GM19397 (cell line): ENCODE data around the gene SF3A2.

Experiments
- ATAC-seq: cut with Tn5 transposase; IDR thresholded peaks from one replicate; pipeline ENCODE4 v1.9.1; 2021; ENCODE audit warnings: mild to moderate bottlenecking, moderate library complexity; ENCODE audit not compliant: unreplicated experiment

The SF3A2 gene

GRCh38 chr19:2239771-2240770 is 3.4 kb downstream of the SF3A2 start:
- no peak for ATAC-seq

GRCh38 chr19:2240881-2241760 is 4.5 kb downstream of the SF3A2 start:
- ATAC-seq: no peak

GRCh38 chr19:2242092-2242537 is 5.5 kb downstream of the SF3A2 start:
- no peak for ATAC-seq

- no peak for ATAC-seq
Measured at GRCh38 chr19:2242816-2243215, 6.2 kb downstream of the SF3A2 start.

- no peak for ATAC-seq
Measured at GRCh38 chr19:2243274-2244124, 6.9 kb downstream of the SF3A2 start.

- no peak for ATAC-seq
Measured at GRCh38 chr19:2244125-2244411, 7.4 kb downstream of the SF3A2 start.

- ATAC-seq: no peak
Measured at GRCh38 chr19:2244486-2244885, 7.9 kb downstream of the SF3A2 start.

- ATAC-seq: no peak
Measured at GRCh38 chr19:2245273-2245672, 8.6 kb downstream of the SF3A2 start.

GRCh38 chr19:2246014-2246620 is 9.5 kb downstream of the SF3A2 start:
- no peak for ATAC-seq

- ATAC-seq: no peak
Measured at GRCh38 chr19:2246801-2247361, 10.3 kb downstream of the SF3A2 start.

GRCh38 chr19:2247433-2248101 is 10.9 kb downstream of the SF3A2 start:
- ATAC-seq: no peak

DNA sequence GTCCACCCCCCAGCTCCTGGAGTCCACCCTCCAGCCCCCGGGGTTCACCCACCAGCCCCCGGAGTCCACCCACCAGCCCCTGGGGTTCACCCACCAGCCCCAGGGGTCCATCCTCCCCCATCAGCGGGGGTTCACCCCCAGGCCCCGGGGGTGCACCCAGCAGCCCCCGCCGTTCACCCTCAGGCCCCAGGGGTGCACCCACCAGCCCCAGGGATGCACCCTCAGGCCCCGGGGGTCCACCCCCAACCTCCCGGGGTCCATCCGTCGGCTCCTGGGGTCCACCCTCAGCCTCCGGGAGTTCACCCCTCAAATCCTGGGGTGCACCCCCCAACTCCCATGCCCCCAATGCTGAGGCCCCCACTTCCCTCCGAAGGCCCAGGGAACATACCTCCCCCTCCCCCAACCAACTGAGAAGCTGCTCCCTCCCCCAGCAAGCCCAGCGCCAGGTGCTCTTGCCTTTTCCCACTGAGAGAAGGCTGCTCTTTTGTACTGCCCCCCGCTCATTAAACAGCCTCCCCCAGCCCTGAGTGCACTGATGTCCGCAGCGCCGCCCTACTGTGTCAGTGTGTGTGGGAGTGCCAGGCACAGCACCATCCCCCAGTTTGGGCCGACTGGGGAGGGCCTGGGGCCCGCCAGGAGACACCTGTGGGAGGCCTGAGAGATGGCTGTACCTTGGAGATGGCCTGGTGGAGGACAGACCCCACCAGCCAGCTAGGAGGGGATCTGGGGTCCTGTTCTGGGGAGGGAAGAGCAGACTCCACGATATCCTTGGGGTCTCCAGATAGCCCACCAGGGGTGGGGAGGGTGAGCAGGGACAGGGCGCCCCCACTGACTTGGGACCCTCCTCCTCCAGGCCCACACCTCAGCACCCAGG is 11.7 kb downstream of the SF3A2 start:
- no peak for ATAC-seq

GRCh38 chr19:2249010-2249866 is 12.6 kb downstream of the SF3A2 start, which contains the start of gene AMH:
AMH (plus strand) TSS chr19:2249323; CDS start chr19:2249333, 10 bp downstream.
- no peak for ATAC-seq

DNA sequence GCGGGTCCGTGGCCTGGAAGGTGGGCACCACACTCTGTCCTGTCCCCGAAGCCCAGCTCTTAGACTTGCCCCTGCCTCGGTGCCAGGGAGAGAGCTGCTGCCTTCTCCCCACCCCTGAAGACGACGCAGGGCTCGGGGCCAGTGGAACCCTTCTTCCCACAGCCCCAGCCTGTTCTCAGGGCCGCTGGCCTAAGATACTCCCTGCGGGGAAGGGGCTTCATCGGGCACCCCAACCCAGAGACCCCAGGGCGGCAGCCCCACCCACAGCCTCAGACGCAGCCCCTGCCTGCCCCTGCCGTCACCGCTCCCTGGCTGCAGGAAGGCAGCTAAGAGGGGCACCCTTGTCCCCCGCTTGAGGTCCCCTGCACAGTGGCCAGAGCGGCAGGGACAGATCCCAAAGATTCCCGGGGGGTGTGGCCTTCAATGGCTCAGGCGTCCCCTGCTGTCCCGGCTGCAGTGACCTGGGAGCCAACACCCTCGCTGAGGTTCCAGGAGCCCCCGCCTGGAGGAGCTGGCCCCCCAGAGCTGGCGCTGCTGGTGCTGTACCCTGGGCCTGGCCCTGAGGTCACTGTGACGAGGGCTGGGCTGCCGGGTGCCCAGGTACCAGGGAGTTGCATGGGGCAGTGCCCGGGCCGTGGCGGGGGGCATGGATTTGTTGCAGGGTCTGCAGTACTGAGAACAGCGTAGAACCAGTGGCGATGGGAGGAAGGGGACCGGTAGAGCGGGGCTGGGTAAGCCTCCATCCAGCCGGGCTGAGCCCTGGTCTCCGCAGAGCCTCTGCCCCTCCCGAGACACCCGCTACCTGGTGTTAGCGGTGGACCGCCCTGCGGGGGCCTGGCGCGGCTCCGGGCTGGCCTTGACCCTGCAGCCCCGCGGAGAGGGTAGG is 13.5 kb downstream of the SF3A2 start:
- no peak for ATAC-seq

DNA sequence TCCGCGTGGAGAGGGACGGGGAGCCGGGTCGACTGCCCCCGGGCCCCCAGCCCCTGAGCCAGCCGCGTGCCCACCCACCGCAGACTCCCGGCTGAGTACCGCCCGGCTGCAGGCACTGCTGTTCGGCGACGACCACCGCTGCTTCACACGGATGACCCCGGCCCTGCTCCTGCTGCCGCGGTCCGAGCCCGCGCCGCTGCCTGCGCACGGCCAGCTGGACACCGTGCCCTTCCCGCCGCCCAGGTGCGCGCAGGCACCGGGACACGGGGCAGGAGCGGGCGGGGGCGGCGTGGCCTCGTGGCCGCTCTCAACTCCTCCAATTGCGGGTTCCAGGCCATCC is 14.1 kb downstream of the SF3A2 start:
- no peak for ATAC-seq
